Naive thymus-derived CD4-positive, alpha-beta T cell (primary cell): ENCODE measurements around the gene IFI27L2. TPM values are rescaled to one million over a fixed set of nuclear protein-coding genes. Genes with fewer than 3 reads are reported as not detected.

Source experiments
- ATAC-seq: fragments of 150-1000 bp; cut with Tn5 transposase; 2 replicates; pipeline ENCODE4 v1.10.0; 2021; ENCODE audit warnings: mild to moderate bottlenecking, moderate library complexity
- CTCF ChIA-PET: fragments of 350-600 bp; sonication (Branson Sonifier 250); formaldehyde crosslinking; loops from one replicate; lab custom pipeline; 2021; ENCODE audit warnings: antibody characterized with exemption; lab: Charles Lee
- POLR2A ChIA-PET: fragments of 350-600 bp; sonication (Branson Sonifier 250); formaldehyde crosslinking; loops from one replicate; lab custom pipeline; 2021; ENCODE audit warnings: antibody characterized with exemption, inconsistent platforms; lab: Charles Lee
- DNase-seq, 9 donors: peaks; one replicate each; pipeline versions ENCODE4 v3.0.0 to v3.0.0-alpha.2; 2020 to 2022; ENCODE audit warnings: mixed read lengths in 1 of 9
- H3K27ac ChIP-seq: one replicate; pipeline ENCODE4 v1.7.0; 2013; ENCODE audit warnings: mild to moderate bottlenecking, low read depth, low read length, moderate library complexity
- H3K27me3 ChIP-seq, 2 donors: one replicate each; pipeline ENCODE4 v1.7.0; 2013; ENCODE audit warnings: low read length in 2 of 2, mild to moderate bottlenecking in 2 of 2, moderate library complexity in 2 of 2; ENCODE audit not compliant: control insufficient read depth in 2 of 2, insufficient read depth in 2 of 2
- H3K36me3 ChIP-seq, 3 experiments: 1 replicate in 2 of 3; 2 replicates in 1 of 3; pipeline ENCODE4 v1.7.0; 2013; ENCODE audit warnings: low read length in 3 of 3, mild to moderate bottlenecking in 3 of 3, moderate library complexity in 1 of 3; ENCODE audit not compliant: insufficient read depth in 3 of 3, control insufficient read depth in 2 of 3
- H3K4me1 ChIP-seq, 2 donors: one replicate each; pipeline ENCODE4 v1.7.0; 2013; ENCODE audit warnings: low read length in 2 of 2, mild to moderate bottlenecking in 2 of 2, moderate library complexity in 1 of 2; ENCODE audit not compliant: control insufficient read depth in 2 of 2, insufficient read depth in 2 of 2
- H3K4me3 ChIP-seq: 2 replicates; pipeline ENCODE4 v1.7.0; 2013; ENCODE audit warnings: mild to moderate bottlenecking, low read length
- H3K9me3 ChIP-seq, 3 experiments: 1 replicate in 2 of 3; 2 replicates in 1 of 3; pipeline ENCODE4 v1.7.0; 2013; ENCODE audit warnings: low read length in 3 of 3; ENCODE audit not compliant: control insufficient read depth in 2 of 3
- H3K27ac Mint-ChIP-seq, 9 donors: one replicate each; pipeline ENCODE4 v1.8.0; 2020 to 2022; ENCODE audit warnings: mixed read lengths in 9 of 9, mild to moderate bottlenecking in 8 of 9, moderate library complexity in 5 of 9, inconsistent platforms in 2 of 9
- H3K27me3 Mint-ChIP-seq, 5 donors: one replicate each; pipeline ENCODE4 v1.8.0; 2021 to 2022; ENCODE audit warnings: mixed read lengths in 5 of 5, mild to moderate bottlenecking in 1 of 5
- H3K36me3 Mint-ChIP-seq, 5 donors: one replicate each; pipeline ENCODE4 v1.8.0; 2020 to 2022; ENCODE audit warnings: mixed read lengths in 5 of 5, mild to moderate bottlenecking in 3 of 5, inconsistent platforms in 1 of 5
- H3K4me1 Mint-ChIP-seq, 7 donors: one replicate each; pipeline ENCODE4 v1.8.0; 2020 to 2022; ENCODE audit warnings: mixed read lengths in 7 of 7, mild to moderate bottlenecking in 3 of 7, inconsistent platforms in 1 of 7
- H3K4me3 Mint-ChIP-seq, 10 donors: one replicate each; pipeline ENCODE4 v1.8.0; 2020 to 2022; ENCODE audit warnings: mild to moderate bottlenecking in 10 of 10, mixed read lengths in 10 of 10, moderate library complexity in 6 of 10, inconsistent platforms in 2 of 10
- H3K9me3 Mint-ChIP-seq, 11 donors: one replicate each; pipeline ENCODE4 v1.8.0; 2020 to 2022; ENCODE audit warnings: mixed read lengths in 11 of 11, mild to moderate bottlenecking in 4 of 11, inconsistent platforms in 1 of 11, moderate library complexity in 1 of 11
- intact Hi-C, 2 donors: fragments of 100-400 bp; cut with micrococcal nuclease; formaldehyde crosslinking; loops; one replicate each; pipeline ENCODE4 v1.15.1; 2023
- polyA plus RNA-seq, 2 donors: library from polyadenylated mRNA; unstranded; fragments of 300-500 nt; fragmentation: Illumina TruSeq; gene quantifications; one replicate each; pipeline ENCODE4 v1.2.3, GENCODE V29; 2021
- total RNA-seq, 6 experiments: library from RNA in 5 of 6; stranded (reverse) in 5 of 6; gene quantifications; 1 replicate in 5 of 6; 2 replicates in 1 of 6; pipeline ENCODE4 v1.2.3 and lab custom pipeline; 2021 to 2026

Gene IFI27L2
- total and polyA plus RNA-seq, 7 experiments from 2014 or later = 17.2 to 65.8 (median 29.2) TPM

DNA sequence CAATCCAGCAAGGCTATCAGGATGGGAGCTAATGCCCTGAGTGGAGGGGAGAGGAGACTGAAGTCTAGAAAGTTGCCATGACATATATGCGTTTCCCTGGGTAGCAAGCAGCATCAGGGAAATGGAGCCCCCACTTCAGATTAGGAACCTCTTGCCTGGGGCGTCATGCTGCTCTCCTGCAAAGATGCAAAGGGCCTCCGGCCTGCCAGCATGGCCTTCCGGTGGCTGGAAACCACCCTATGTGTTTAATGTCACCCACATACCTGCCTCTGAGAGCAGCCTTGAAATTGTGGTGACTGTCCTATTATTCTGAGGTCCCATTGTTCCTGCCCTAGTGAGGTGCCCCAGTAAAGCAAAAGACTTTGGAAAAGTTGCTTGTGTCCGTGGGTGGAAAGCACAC, 10.0 kb upstream of the IFI27L2 start:
- no peaks in the 10 kb centered on the region for H3K27me3 ChIP-seq
- Mint-ChIP-seq H3K4me1 (peaks cover 0 to 7% (median 0%) of the 10 kb centered on the region in 7 donors), H3K27me3 (peaks cover 0 to 20% (median 0%) of the 10 kb centered on the region in 5 donors), H3K27ac (no peak overlapping the region), H3K9me3 (peaks cover 0 to 11% (median 5%) of the 10 kb centered on the region in 11 donors), H3K36me3 (peaks cover 0 to 10% (median 0%) of the 10 kb centered on the region in 5 donors), H3K4me3 (no peak overlapping the region)
- H3K27ac ChIP-seq = no peak overlapping the region
- no peaks in the 10 kb centered on the region for H3K9me3 ChIP-seq
- DNase-seq (no peak), ATAC-seq (no peak)
- H3K4me1 ChIP-seq = no peaks in the 10 kb centered on the region
- no peak overlapping the region for H3K4me3 ChIP-seq
- POLR2A ChIA-PET = no interaction called here
- no peaks in the 10 kb centered on the region for H3K36me3 ChIP-seq
- CTCF ChIA-PET = interaction anchor here (0.6 to 6.2 kb wide), 3 partner anchors 42 to 103 kb away, joined by 3 to 90 read pairs (median 3); no protein-coding TSS in a partner anchor
- intact Hi-C loops = loop anchor here (5.0 to 10.0 kb wide), 2 partner anchors 87 to 955 kb away; no protein-coding TSS in a partner anchor

DNA sequence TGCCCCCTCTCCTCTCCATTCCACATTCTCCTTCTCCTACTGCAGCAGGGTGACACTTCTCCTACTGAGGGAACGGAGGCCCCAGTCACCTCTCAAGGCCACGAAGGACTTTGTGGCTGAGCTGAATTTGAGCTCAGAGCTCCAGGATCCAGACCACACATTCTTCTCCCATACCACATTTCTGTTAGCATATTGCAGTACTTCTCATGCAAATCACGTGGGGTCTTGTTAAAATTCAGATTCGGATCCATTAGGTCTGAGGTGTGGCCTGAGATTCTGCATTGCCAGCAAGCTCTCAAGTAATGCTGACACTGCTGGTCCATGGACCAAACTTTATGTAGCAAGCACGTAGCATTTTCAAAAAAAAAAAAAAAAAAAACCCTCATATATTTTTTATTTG, 9.6 kb upstream of the IFI27L2 start:
- Histone ChIP-seq H3K27ac (no peak overlapping the region), H3K9me3 (no peaks in the 10 kb centered on the region), H3K27me3 (no peaks in the 10 kb centered on the region), H3K4me3 (no peak overlapping the region), H3K36me3 (no peaks in the 10 kb centered on the region), H3K4me1 (no peaks in the 10 kb centered on the region)
- Mint-ChIP-seq H3K4me1 (peaks cover 0 to 6% (median 0%) of the 10 kb centered on the region in 7 donors), H3K27me3 (peaks cover 0 to 22% (median 0%) of the 10 kb centered on the region in 5 donors), H3K27ac (no peak overlapping the region), H3K9me3 (peaks cover 0 to 11% (median 5%) of the 10 kb centered on the region in 11 donors), H3K36me3 (peaks cover 0 to 10% (median 0%) of the 10 kb centered on the region in 5 donors), H3K4me3 (no peak overlapping the region)
- no peak for DNase-seq
- no peak for ATAC-seq
- CTCF ChIA-PET = interaction anchor here (0.6 to 6.2 kb wide), 5 partner anchors 12 to 102 kb away, joined by 3 to 90 read pairs (median 3); no protein-coding TSS in a partner anchor
- intact Hi-C loops = loop anchor here (5.0 to 10.0 kb wide), 2 partner anchors 87 to 956 kb away; no protein-coding TSS in a partner anchor
- POLR2A ChIA-PET = no interaction called here

- Mint-ChIP-seq H3K4me1 (peaks cover 0 to 6% (median 0%) of the 10 kb centered on the region in 7 donors), H3K27ac (no peak overlapping the region), H3K9me3 (peaks cover 0 to 11% (median 5%) of the 10 kb centered on the region in 11 donors), H3K36me3 (peaks cover 0 to 10% (median 0%) of the 10 kb centered on the region in 5 donors), H3K27me3 (peaks cover 0 to 27% (median 0%) of the 10 kb centered on the region in 5 donors), H3K4me3 (no peak overlapping the region)
- DNase-seq (no peak), ATAC-seq (no peak)
- H3K4me1 ChIP-seq = no peaks in the 10 kb centered on the region
- CTCF ChIA-PET = interaction anchor here (0.6 to 6.2 kb wide), 11 partner anchors 13 to 105 kb away, joined by 3 to 90 read pairs (median 5); partner anchors contain the start of genes DDX24 and IFI27L1
- H3K27me3 ChIP-seq = no peaks in the 10 kb centered on the region
- no peaks in the 10 kb centered on the region for H3K9me3 ChIP-seq
- no peak overlapping the region for H3K27ac ChIP-seq
- H3K36me3 ChIP-seq = no peaks in the 10 kb centered on the region
- H3K4me3 ChIP-seq = no peak overlapping the region
- intact Hi-C loops = loop anchor here (5.0 to 10.0 kb wide), 2 partner anchors 86 to 957 kb away; no protein-coding TSS in a partner anchor
- POLR2A ChIA-PET = no interaction called here
These were observed 8.8 kb upstream of the IFI27L2 start for GRCh38 chr14:94138251-94138650.

DNA sequence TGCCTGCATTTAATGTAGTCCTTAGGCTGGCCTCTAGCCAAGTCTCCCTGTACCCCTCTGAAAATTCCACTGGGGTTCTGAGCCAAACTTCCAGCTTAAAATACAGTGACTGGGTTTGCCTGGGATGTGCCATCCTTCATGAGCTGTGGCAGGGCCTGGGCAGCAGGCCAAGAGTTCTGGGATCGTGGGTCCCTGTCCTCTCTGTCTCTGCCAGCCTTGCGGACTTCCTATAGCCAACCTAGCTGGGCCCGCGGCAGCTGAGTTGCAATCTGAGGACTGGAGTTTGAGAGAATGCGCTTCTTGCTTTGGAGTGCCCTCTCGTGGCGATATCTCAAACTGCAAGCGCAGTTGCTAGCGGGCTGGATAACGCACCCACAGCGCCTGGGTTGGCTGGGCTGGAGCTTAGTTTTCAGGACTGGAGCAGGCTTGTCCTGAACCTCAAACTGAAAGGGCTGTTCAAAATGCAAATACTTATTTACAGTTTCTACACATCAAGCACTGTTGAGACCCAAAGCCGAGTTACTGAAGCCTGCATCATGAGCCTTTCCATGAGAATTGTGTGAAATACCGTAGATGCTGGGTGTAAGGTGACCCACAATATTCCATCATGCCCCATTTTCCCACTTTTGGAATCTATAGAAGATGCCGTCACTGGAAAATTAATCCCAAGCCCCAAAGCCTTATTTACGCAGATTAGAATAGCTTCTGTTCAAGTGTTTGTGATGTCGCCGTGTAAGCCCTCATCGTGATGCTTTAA, 7.3 kb upstream of the IFI27L2 start:
- ChIA-PET CTCF (interaction anchor here (0.7 to 6.2 kb wide), 25 partner anchors 9 to 197 kb away, joined by 3 to 90 read pairs (median 5); no protein-coding TSS in a partner anchor), POLR2A (interaction anchor here (0.7 to 1.6 kb wide), 9 partner anchors 22 to 157 kb away, joined by 3 to 13 read pairs (median 3); partner anchors contain the start of genes OTUB2 and PPP4R4)
- H3K4me1 ChIP-seq = no peaks in the 10 kb centered on the region
- DNase-seq = peak; percentile 59 to 84 (median 73)
- no peak overlapping the region for H3K4me3 Mint-ChIP-seq
- peaks cover 0 to 12% (median 0%) of the 10 kb centered on the region in 7 donors for H3K4me1 Mint-ChIP-seq
- H3K9me3 Mint-ChIP-seq = peaks cover 0 to 11% (median 5%) of the 10 kb centered on the region in 11 donors
- H3K27ac ChIP-seq = no peak overlapping the region
- peaks cover 0 to 10% (median 0%) of the 10 kb centered on the region in 5 donors for H3K36me3 Mint-ChIP-seq
- ATAC-seq = peak; percentile 96
- peaks cover 0 to 34% (median 4%) of the 10 kb centered on the region in 5 donors for H3K27me3 Mint-ChIP-seq
- intact Hi-C loops = loop anchor here (1.0 to 10.0 kb wide), 10 partner anchors 22 to 958 kb away; partner anchors contain the start of genes DDX24 (in 1 of the 2), IFI27L1 (in 1 of the 2) and PPP4R4 (in 1 of the 2)
- no peaks in the 10 kb centered on the region for H3K36me3 ChIP-seq
- no peak overlapping the region for H3K27ac Mint-ChIP-seq
- no peak overlapping the region for H3K4me3 ChIP-seq
- no peaks in the 10 kb centered on the region for H3K27me3 ChIP-seq
- no peaks in the 10 kb centered on the region for H3K9me3 ChIP-seq

DNA sequence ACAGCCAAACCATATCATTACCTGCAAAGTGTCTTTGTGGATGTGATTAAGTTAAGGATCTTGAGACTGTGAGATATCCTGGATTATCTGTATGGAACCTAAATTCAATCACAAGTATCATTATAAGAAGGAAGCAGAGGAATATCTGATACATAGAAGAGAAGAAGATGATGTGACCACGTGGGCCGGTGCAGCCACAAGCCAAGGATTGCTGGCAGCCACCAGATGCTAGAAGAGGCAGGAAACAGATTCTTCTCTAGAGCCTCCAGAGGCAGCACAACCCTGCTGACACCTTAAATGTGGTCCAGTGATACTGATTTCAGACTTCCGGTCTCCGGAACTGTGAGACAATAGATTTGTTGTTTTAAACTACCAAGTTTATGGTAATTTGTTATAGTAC, 6.1 kb upstream of the IFI27L2 start:
- H3K4me3 ChIP-seq = no peak overlapping the region
- H3K27ac ChIP-seq = no peak overlapping the region
- no peaks in the 10 kb centered on the region for H3K9me3 ChIP-seq
- ATAC-seq (no peak), DNase-seq (no peak)
- Mint-ChIP-seq H3K36me3 (peaks cover 0 to 10% (median 0%) of the 10 kb centered on the region in 5 donors), H3K27ac (no peak overlapping the region), H3K9me3 (peaks cover 0 to 11% (median 5%) of the 10 kb centered on the region in 11 donors), H3K4me1 (peaks cover 0 to 12% (median under 1%) of the 10 kb centered on the region in 7 donors), H3K4me3 (no peak overlapping the region), H3K27me3 (peaks cover 0 to 40% (median 4%) of the 10 kb centered on the region in 5 donors)
- H3K36me3 ChIP-seq = no peaks in the 10 kb centered on the region
- POLR2A ChIA-PET = no interaction called here
- CTCF ChIA-PET = interaction anchor here (4.1 to 6.2 kb wide), 2 partner anchors 46 to 100 kb away, joined by 48 to 90 read pairs; no protein-coding TSS in a partner anchor
- no peaks in the 10 kb centered on the region for H3K27me3 ChIP-seq
- intact Hi-C loops = loop anchor here (5.0 to 10.0 kb wide), 2 partner anchors 83 to 959 kb away; no protein-coding TSS in a partner anchor
- H3K4me1 ChIP-seq = peaks cover under 1% of the 10 kb centered on the region in 2 donors

- H3K27me3 ChIP-seq = no peaks in the 10 kb centered on the region
- no peaks in the 10 kb centered on the region for H3K36me3 ChIP-seq
- intact Hi-C loops = loop anchor here (1.0 to 10.0 kb wide), 4 partner anchors 48 to 962 kb away; no protein-coding TSS in a partner anchor
- Mint-ChIP-seq H3K9me3 (peaks cover 0 to 11% (median 5%) of the 10 kb centered on the region in 11 donors), H3K27ac (no peak overlapping the region), H3K4me1 (peaks cover 16 to 28% (median 18%) of the 10 kb centered on the region in 7 donors), H3K27me3 (peaks cover 0 to 39% (median 0%) of the 10 kb centered on the region in 5 donors), H3K4me3 (no peak overlapping the region), H3K36me3 (peaks cover 0 to 10% (median 0%) of the 10 kb centered on the region in 5 donors)
- no peak overlapping the region for H3K27ac ChIP-seq
- CTCF ChIA-PET = interaction anchor here (0.6 to 3.7 kb wide), 15 partner anchors 10 to 416 kb away, joined by 3 to 66 read pairs (median 5); partner anchors contain the start of genes DDX24 and IFI27L1
- peak; percentile 58 for ATAC-seq
- H3K4me3 ChIP-seq = no peak overlapping the region
- H3K9me3 ChIP-seq = no peaks in the 10 kb centered on the region
- peak in 8 of 9 donors; percentile 49 to 74 (median 71) for DNase-seq
- H3K4me1 ChIP-seq = peaks cover 12 to 21% of the 10 kb centered on the region in 2 donors
- POLR2A ChIA-PET = interaction anchor here (0.6 to 6.0 kb wide), 3 partner anchors 39 to 1282 kb away, joined by 3 to 29 read pairs (median 3); partner anchors contain the start of genes DDX24 and IFI27L1
These were observed 3.0 kb upstream of the IFI27L2 start for GRCh38 chr14:94132285-94132887.
